ENCODE data around the gene NCOA7.

DNA sequence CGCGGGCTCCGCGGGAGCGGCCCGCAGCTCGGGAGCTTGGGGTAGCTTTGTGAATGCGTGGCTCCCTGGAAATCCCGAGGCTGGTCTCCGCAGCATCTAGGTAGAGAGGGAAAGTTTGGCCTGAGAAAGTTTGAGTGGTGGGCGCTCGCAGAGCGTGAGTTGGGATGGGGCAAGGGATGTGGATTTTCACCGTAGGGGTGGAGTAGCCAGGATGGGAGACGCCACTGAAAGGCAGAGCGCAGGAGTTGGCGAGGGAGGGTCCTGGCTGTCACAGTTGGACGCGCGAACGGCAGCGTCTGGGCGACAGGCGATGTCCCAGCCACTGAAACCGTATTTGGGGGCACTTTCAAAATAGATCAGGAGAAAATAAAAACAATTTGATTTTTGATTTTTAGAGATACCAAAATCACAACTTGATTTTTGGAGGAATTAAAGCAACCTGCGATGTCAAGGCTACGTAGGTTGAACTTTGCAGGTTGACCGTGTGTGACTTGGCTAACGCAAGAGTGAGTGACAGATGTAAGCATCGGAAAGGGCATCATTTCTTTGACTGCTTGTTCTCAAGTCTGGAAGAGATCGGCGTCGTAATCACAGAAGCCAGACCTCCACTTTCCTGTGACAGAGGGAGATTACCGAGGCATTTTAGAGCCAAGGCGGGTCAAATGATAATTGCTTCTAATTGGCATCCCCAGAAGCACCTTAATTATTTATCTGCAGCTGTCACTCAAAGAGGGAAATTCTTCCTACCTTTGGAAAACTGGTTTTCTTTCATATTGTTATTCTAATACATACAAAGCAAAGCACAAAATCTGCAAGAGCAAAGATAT, 40.7 kb upstream of the NCOA7 start:
- TF ChIP-seq POLR2AphosphoS5 (IDR thresholded peaks at IDR 0.05; ENCODE audit: low read depth, low read length) (no peak), POLR2A (IDR thresholded peaks at IDR 0.05; ENCODE audit: low read depth, low read length) (no peak), TAF1 (IDR thresholded peaks at IDR 0.05; ENCODE audit: low read depth, low read length) (no peak)

All from GM12891 (cell line).